HepG2 (cell line): ENCODE results near the gene CALHM5. TPM values are rescaled to one million over a fixed set of nuclear protein-coding genes. Genes with fewer than 3 reads are reported as not detected.

Source experiments
- ATAC-seq: fragments of 200-7000 bp; cut with Tn5 transposase; 3 replicates; pipeline ENCODE4 v1.9.1; 2020; ENCODE audit warnings: mild to moderate bottlenecking, moderate library complexity
- BruUV-seq: library from RNA; stranded (reverse); fragments of 400-500 nt; replicated peaks from 2 replicates; lab custom pipeline; 2021; lab: Mats Ljungman, UMichigan
- CTCF ChIA-PET: fragments of 300-600 bp; formaldehyde crosslinking; extraction: SDS; loops from one replicate; lab custom pipeline; 2021; ENCODE audit warnings: low total read pairs, inconsistent platforms, low intra/inter-chr PET ratio; lab: Yijun Ruan, JAX
- POLR2A ChIA-PET: fragments of 350-600 bp; sonication (Branson Sonifier 250); formaldehyde crosslinking; loops from one replicate; lab custom pipeline; 2020; ENCODE audit warnings: antibody characterized with exemption, inconsistent platforms; lab: Yijun Ruan, JAX
- DNase-seq: peaks from one replicate; pipeline ENCODE4 v3.0.0-alpha.2; 2015; ENCODE audit warnings: low spot score
- FAIRE-seq: peaks from 3 replicates; lab custom pipeline; 2011; peaks lifted over from hg19 to GRCh38; lab: Jason Lieb, UNC
- H2AFZ ChIP-seq: one replicate; pipeline ENCODE4 v1.6.1; 2011; ENCODE audit warnings: low read length, inconsistent platforms
- H3K27ac ChIP-seq: fragments of 300-600 bp; 3 replicates; pipeline ENCODE4 v1.8.0; 2011; ENCODE audit warnings: mixed run types, mild to moderate bottlenecking, mixed read lengths, low read length, inconsistent platforms; ENCODE audit not compliant: insufficient read depth; ENCODE audit errors: extremely low read length
- H3K27me3 ChIP-seq, 2 experiments: fragments of 200-600 bp in 1 of 2; 2 replicates in 1 of 2; 3 replicates in 1 of 2; pipeline versions ENCODE4 v1.6.0 to v1.8.0; 2011; ENCODE audit warnings: low read length in 2 of 2, mild to moderate bottlenecking in 2 of 2, moderate library complexity in 2 of 2, inconsistent platforms in 1 of 2; ENCODE audit not compliant: insufficient read depth in 2 of 2, control insufficient read depth in 1 of 2
- H3K36me3 ChIP-seq, 2 experiments: fragments of 200-600 bp in 1 of 2; replicated peaks in 1 of 2; 2 replicates in 1 of 2; 3 replicates in 1 of 2; pipeline versions ENCODE4 v1.5.1 to v1.8.0; 2011; ENCODE audit warnings: low read length in 2 of 2, inconsistent platforms in 1 of 2; ENCODE audit not compliant: insufficient read depth in 2 of 2, control insufficient read depth in 1 of 2
- H3K4me1 ChIP-seq: 2 replicates; pipeline ENCODE4 v1.5.1; 2012; ENCODE audit warnings: low read length, inconsistent platforms; ENCODE audit not compliant: insufficient read depth
- H3K4me2 ChIP-seq: 2 replicates; pipeline ENCODE4 v1.6.0; 2011; ENCODE audit warnings: low read depth, low read length, inconsistent platforms
- H3K4me3 ChIP-seq, 3 experiments: fragments of 200-600 bp in 1 of 3; sonication (generic), shearing (Covaris generic) in 1 of 3; replicated peaks in 1 of 3; 2 replicates each; pipeline ENCODE4 v1.5.1; 2011 to 2016; ENCODE audit warnings: low read length in 3 of 3, inconsistent platforms in 2 of 3, low read depth in 2 of 3, mild to moderate bottlenecking in 2 of 3, control low read depth in 1 of 3, mixed read lengths in 1 of 3; ENCODE audit not compliant: insufficient read depth in 1 of 3
- H3K79me2 ChIP-seq: one replicate; pipeline ENCODE4 v1.6.1; 2011; ENCODE audit warnings: low read length, inconsistent platforms; ENCODE audit not compliant: insufficient read depth
- H3K9ac ChIP-seq: 2 replicates; pipeline ENCODE4 v1.6.0; 2011; ENCODE audit warnings: mild to moderate bottlenecking, low read depth, low read length, inconsistent platforms; ENCODE audit not compliant: insufficient read depth
- H3K9me3 ChIP-seq: 2 replicates; pipeline ENCODE4 v1.5.1; 2012; ENCODE audit warnings: mild to moderate bottlenecking, low read length
- H4K20me1 ChIP-seq: 2 replicates; pipeline ENCODE4 v1.6.0; 2011; ENCODE audit warnings: inconsistent platforms, mild to moderate bottlenecking, low read length, moderate library complexity; ENCODE audit not compliant: insufficient read depth
- CEBPG ChIP-seq: IDR thresholded peaks from 2 replicates; pipeline ENCODE4 v1.6.1; 2016
- ZNF350 ChIP-seq: sonication (generic); formaldehyde crosslinking; IDR thresholded peaks from 2 replicates; pipeline ENCODE4 v1.4.0; 2020; ENCODE audit warnings: mild to moderate bottlenecking, low read depth, missing genetic modification reagents, borderline replicate concordance
- ZNF367 ChIP-seq: sonication (generic); formaldehyde crosslinking; IDR thresholded peaks from 2 replicates; pipeline ENCODE4 v1.4.0; 2020; ENCODE audit warnings: missing genetic modification reagents, borderline replicate concordance
- ZNF674 ChIP-seq: sonication (generic); formaldehyde crosslinking; IDR thresholded peaks from 2 replicates; pipeline ENCODE4 v1.5.0; 2020; ENCODE audit warnings: low read depth, mild to moderate bottlenecking, missing genetic modification reagents
- ZNF879 ChIP-seq: sonication (generic); formaldehyde crosslinking; IDR thresholded peaks from 2 replicates; pipeline ENCODE4 v1.8.1; 2023; ENCODE audit warnings: missing genetic modification reagents
- WGBS: methylation state at CpG from one replicate; pipeline ENCODE4 v1.1.6; 2017; ENCODE audit warnings: low lambda C conversion rate; 5-methylcytosine and 5-hydroxymethylcytosine counted together
- in situ Hi-C: cut with HindIII; loops from 2 replicates; pipeline ENCODE4 v1.10.0; 2017; ENCODE audit warnings: low pct_unique_long_range_greater_than_20kb; ENCODE audit not compliant: extremely low pct_ligation_motif_present
- intact Hi-C: fragments of 100-400 bp; cut with micrococcal nuclease; formaldehyde crosslinking; loops from one replicate; pipeline ENCODE4 v1.10.0; 2022; ENCODE audit not compliant: unreplicated experiment
- polyA plus RNA-seq, 8 experiments: library from polyadenylated mRNA; depleted of rRNA in 3 of 8; stranded (reverse) in 7 of 8; unstranded in 1 of 8; fragments of >200 nt; fragmentation: Illumina TruSeq in 4 of 8; extraction: Trizol in 4 of 8; gene quantifications; 2 replicates each; pipeline versions ENCODE4 v1.2.1 to v1.2.3, GENCODE V29; 2011 to 2016; ENCODE audit warnings: low read depth in 4 of 8, missing spikeins in 1 of 8, mixed read lengths in 1 of 8; ENCODE audit not compliant: insufficient read depth in 1 of 8
- total RNA-seq, 5 experiments: library from RNA; depleted of rRNA; stranded (reverse); fragments of >200 nt; fragmentation: Illumina TruSeq; extraction: Trizol; gene quantifications; 2 replicates each; pipeline ENCODE4 v1.2.3, GENCODE V29; 2016; ENCODE audit warnings: low read depth in 1 of 5

Gene CALHM5
- total and polyA plus RNA-seq, 2 of the 13 experiments (the other 11 are each of a cell fraction or from before 2014, with no cell fraction given), result not detected

DNA sequence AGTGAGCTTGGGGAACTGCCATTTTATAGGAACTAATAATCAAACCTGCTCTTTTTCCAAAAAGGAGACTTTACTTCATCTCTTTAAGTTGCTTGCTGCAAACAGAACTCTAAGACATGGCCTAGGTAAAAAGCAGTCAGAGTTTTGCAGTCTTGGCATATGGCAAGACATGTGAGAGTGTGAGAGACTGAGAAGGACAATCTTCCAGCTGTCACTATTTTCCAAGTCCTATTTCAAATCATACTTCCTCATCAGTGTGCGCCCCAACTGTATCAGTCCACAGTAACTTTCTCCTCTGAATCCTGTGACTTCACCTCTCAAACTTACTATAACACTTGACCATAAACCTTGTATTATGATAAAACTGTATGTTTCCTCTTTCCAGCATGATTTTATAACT lies 39.9 kb upstream of the CALHM5 start (continued):
- TF ChIP-seq ZNF350 (CRISPR knock-in tag) (no peak), ZNF879 (no peak)

DNA sequence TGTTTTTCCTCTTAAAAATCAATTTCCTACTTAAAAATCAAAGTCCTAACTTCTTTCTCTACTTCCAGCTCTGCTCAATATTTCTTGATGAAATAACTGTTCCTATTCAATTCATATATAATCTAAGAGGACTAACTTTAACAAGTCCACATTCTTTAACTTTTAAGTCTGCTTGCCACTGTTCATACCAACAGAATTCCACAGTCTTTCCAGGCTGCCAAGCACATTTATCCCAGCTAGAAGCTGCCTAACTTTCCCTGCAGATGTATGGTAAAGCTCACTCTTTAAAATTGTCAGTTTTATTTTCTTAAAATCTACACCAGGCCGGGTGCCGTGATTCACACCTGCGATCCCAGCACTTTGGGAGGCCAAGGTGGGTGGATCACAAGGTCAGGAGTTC lies 38.7 kb upstream of the CALHM5 start:
- H3K4me2 ChIP-seq, result no peak overlapping the region
- H3K9ac ChIP-seq, result no peak overlapping the region
- in situ Hi-C loops, result no loop called here
- intact Hi-C loops, result no loop called here
- no peak for DNase-seq
- FAIRE-seq, result no peak
- WGBS, result 16% methylated on average over 3 of the region's 3 CpGs
- no peaks in the 10 kb centered on the region for H3K27me3 ChIP-seq
- H3K4me1 ChIP-seq, result peaks cover 9% of the 10 kb centered on the region
- H3K9me3 ChIP-seq, result no peaks in the 10 kb centered on the region
- H3K27ac ChIP-seq, result no peak overlapping the region
- no peak for ATAC-seq
- no peaks in the 10 kb centered on the region for H3K79me2 ChIP-seq
- no peak overlapping the region for H2AFZ ChIP-seq
- no peaks in the 10 kb centered on the region for H3K36me3 ChIP-seq
- H4K20me1 ChIP-seq, result no peaks in the 10 kb centered on the region
- ChIA-PET CTCF (no interaction called here), POLR2A (no interaction called here)
- no peak for TF ChIP-seq CEBPG (CRISPR knock-in tag)
- TF ChIP-seq ZNF674, result no peak
- no TSS peak for BruUV-seq
- no peak overlapping the region for H3K4me3 ChIP-seq

DNA sequence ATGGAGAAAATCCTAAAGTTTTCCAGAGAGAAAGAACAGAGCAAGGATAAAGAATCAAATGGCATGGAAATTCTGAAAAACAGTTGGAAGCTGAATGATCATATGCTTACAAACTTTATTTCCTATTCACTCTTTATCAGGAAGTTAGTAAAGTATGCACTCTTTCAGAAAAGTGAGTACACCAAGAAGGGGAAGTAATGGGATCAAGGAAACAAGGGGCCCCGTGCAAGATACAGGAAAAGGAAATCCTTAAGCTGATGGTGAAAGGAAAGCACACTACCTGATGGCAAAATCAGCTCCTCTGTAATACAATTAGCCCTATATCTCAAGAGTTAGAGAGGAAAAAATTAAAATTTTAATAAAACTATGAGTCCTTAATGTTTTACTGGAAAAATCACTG lies 36.3 kb upstream of the CALHM5 start:
- H2AFZ ChIP-seq, result no peak overlapping the region
- no TSS peak for BruUV-seq
- H3K4me3 ChIP-seq, result no peak overlapping the region
- H4K20me1 ChIP-seq, result no peaks in the 10 kb centered on the region
- H3K27me3 ChIP-seq, result no peaks in the 10 kb centered on the region
- in situ Hi-C loops (no loop called here), intact Hi-C loops (no loop called here)
- no peaks in the 10 kb centered on the region for H3K9me3 ChIP-seq
- POLR2A ChIA-PET, result no interaction called here
- CTCF ChIA-PET, result no interaction called here
- FAIRE-seq (no peak), DNase-seq (no peak), ATAC-seq (no peak)
- no peak overlapping the region for H3K9ac ChIP-seq
- no peaks in the 10 kb centered on the region for H3K79me2 ChIP-seq
- H3K27ac ChIP-seq, result no peak overlapping the region
- no peaks in the 10 kb centered on the region for H3K36me3 ChIP-seq
- H3K4me1 ChIP-seq, result peaks cover 9% of the 10 kb centered on the region
- no peak overlapping the region for H3K4me2 ChIP-seq
- TF ChIP-seq ZNF367, result no peak
- WGBS, result 11% methylated on average over 1 of the region's 1 CpG
